ENCODE measurements around the gene CYP1A2. TPM values are rescaled to one million over a fixed set of nuclear protein-coding genes. Genes with fewer than 3 reads are reported as not detected.

Gene CYP1A2
- total and polyA plus RNA-seq, 9 of the 15 experiments (the other 6 are each of a cell fraction or from before 2014, with no cell fraction given): not detected

GRCh38 chr15:74781431-74782258 lies 33.0 kb downstream of the CYP1A2 start, which contains the start of gene CSK (continued):
- TF ChIP-seq BRF2 (IDR thresholded peaks at IDR 0.05; ENCODE audit: borderline replicate concordance, insufficient read depth, insufficient read length) (no peak), POLR2G (IDR thresholded peaks at IDR 0.05; ENCODE audit: low read depth, low read length) (peak; percentile 79), BHLHE40 (IDR thresholded peaks at IDR 0.05; ENCODE audit: low read length) (no peak), XRCC5 (IDR thresholded peaks at IDR 0.05; ENCODE audit: low read depth, low read length) (no peak), ZBTB33 (CRISPR knock-in tag; IDR thresholded peaks at IDR 0.05) (no peak), PHF8 (IDR thresholded peaks at IDR 0.05; ENCODE audit: borderline replicate concordance, low read length) (peak; percentile 64; the same call in 1 of the 2 replicates), TSC22D4 (tag; IDR thresholded peaks at IDR 0.05) (no peak), HNRNPUL1 (IDR thresholded peaks at IDR 0.05; ENCODE audit: low read length) (no peak), BACH1 (tag; IDR thresholded peaks at IDR 0.05) (no peak), HOXB6 (CRISPR knock-in tag; IDR thresholded peaks at IDR 0.05; ENCODE audit: borderline replicate concordance) (no peak), SAP30 (IDR thresholded peaks at IDR 0.05; ENCODE audit: borderline replicate concordance, insufficient read depth, low read depth, low read length, poor library complexity, severe bottlenecking) (peak; percentile 75), KAT7 (CRISPR knock-in tag; IDR thresholded peaks at IDR 0.05; ENCODE audit: borderline replicate concordance) (no peak), CBFA2T3 (IDR thresholded peaks at IDR 0.05) (no peak)
- TF ChIP-seq, protein P1, sequence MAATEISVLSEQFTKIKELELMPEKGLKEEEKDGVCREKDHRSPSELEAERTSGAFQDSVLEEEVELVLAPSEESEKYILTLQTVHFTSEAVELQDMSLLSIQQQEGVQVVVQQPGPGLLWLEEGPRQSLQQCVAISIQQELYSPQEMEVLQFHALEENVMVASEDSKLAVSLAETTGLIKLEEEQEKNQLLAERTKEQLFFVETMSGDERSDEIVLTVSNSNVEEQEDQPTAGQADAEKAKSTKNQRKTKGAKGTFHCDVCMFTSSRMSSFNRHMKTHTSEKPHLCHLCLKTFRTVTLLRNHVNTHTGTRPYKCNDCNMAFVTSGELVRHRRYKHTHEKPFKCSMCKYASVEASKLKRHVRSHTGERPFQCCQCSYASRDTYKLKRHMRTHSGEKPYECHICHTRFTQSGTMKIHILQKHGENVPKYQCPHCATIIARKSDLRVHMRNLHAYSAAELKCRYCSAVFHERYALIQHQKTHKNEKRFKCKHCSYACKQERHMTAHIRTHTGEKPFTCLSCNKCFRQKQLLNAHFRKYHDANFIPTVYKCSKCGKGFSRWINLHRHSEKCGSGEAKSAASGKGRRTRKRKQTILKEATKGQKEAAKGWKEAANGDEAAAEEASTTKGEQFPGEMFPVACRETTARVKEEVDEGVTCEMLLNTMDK (IDR thresholded peaks at IDR 0.05; ENCODE audit: borderline replicate concordance, insufficient read depth, low read depth, low read length, poor library complexity, severe bottlenecking): peak; percentile 77

All from K562 (cell line).